AG09309 (cell line): ENCODE measurements around the gene RBL1.

Source experiments
- DNase-seq: peaks from one replicate; pipeline ENCODE4 v3.0.0-alpha.2; 2010; ENCODE audit warnings: low read depth
- H3K4me3 ChIP-seq: 2 replicates; pipeline ENCODE4 v1.5.1; 2011; ENCODE audit warnings: mild to moderate bottlenecking, low read depth, low read length, moderate library complexity; ENCODE audit not compliant: control insufficient read depth
- TF ChIP-seq, protein P1 (sequence below): IDR thresholded peaks from 2 replicates; pipeline ENCODE4 v1.5.1; 2011; ENCODE audit warnings: mild to moderate bottlenecking, low read depth, low read length, inconsistent platforms; ENCODE audit not compliant: insufficient read depth, control insufficient read depth; ENCODE audit errors: missing control alignments

Gene RBL1, protein sequence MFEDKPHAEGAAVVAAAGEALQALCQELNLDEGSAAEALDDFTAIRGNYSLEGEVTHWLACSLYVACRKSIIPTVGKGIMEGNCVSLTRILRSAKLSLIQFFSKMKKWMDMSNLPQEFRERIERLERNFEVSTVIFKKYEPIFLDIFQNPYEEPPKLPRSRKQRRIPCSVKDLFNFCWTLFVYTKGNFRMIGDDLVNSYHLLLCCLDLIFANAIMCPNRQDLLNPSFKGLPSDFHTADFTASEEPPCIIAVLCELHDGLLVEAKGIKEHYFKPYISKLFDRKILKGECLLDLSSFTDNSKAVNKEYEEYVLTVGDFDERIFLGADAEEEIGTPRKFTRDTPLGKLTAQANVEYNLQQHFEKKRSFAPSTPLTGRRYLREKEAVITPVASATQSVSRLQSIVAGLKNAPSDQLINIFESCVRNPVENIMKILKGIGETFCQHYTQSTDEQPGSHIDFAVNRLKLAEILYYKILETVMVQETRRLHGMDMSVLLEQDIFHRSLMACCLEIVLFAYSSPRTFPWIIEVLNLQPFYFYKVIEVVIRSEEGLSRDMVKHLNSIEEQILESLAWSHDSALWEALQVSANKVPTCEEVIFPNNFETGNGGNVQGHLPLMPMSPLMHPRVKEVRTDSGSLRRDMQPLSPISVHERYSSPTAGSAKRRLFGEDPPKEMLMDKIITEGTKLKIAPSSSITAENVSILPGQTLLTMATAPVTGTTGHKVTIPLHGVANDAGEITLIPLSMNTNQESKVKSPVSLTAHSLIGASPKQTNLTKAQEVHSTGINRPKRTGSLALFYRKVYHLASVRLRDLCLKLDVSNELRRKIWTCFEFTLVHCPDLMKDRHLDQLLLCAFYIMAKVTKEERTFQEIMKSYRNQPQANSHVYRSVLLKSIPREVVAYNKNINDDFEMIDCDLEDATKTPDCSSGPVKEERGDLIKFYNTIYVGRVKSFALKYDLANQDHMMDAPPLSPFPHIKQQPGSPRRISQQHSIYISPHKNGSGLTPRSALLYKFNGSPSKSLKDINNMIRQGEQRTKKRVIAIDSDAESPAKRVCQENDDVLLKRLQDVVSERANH

GRCh38 chr20:37095599-37096414 is at the start of gene RBL1:
TSS of gene RBL1 (minus strand) at chr20:37095997. CDS start at chr20:37095928, 69 bp downstream.
- H3K4me3 ChIP-seq: peak within 1 kb of the TSS; percentile 85
- TF ChIP-seq, protein P1, sequence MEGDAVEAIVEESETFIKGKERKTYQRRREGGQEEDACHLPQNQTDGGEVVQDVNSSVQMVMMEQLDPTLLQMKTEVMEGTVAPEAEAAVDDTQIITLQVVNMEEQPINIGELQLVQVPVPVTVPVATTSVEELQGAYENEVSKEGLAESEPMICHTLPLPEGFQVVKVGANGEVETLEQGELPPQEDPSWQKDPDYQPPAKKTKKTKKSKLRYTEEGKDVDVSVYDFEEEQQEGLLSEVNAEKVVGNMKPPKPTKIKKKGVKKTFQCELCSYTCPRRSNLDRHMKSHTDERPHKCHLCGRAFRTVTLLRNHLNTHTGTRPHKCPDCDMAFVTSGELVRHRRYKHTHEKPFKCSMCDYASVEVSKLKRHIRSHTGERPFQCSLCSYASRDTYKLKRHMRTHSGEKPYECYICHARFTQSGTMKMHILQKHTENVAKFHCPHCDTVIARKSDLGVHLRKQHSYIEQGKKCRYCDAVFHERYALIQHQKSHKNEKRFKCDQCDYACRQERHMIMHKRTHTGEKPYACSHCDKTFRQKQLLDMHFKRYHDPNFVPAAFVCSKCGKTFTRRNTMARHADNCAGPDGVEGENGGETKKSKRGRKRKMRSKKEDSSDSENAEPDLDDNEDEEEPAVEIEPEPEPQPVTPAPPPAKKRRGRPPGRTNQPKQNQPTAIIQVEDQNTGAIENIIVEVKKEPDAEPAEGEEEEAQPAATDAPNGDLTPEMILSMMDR: peak; percentile 43
- DNase-seq: peak; percentile 43

GRCh38 chr20:37144856-37145404 is 49.1 kb upstream of the RBL1 start:
- TF ChIP-seq, protein P1: no peak
- H3K4me3 ChIP-seq: no peak overlapping the region
- DNase-seq: no peak

DNA sequence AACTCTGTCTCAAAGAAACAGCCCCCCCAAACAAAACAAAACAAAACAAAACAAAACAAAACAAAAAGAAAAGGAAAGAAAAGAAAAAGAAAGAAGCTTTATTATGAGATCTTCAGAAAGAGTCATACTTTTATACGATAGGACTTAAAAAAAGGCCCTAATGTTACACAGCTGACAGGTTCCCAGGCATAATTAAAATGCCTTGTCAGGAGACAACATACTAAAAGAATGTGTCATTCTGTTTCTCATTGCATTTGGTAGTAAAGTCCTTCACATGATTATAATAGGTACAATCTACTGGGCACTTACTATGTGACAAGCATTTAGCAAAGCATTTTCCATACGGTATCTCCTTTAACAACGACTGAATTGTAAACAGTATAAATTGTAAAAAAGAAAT is 46.9 kb upstream of the RBL1 start:
- no peak overlapping the region for H3K4me3 ChIP-seq
- TF ChIP-seq, protein P1: no peak
- peak; percentile 1 for DNase-seq

GRCh38 chr20:37137547-37137946 is 41.8 kb upstream of the RBL1 start:
- no peak for DNase-seq
- TF ChIP-seq, protein P1: no peak
- no peak overlapping the region for H3K4me3 ChIP-seq

GRCh38 chr20:37133952-37134351 is 38.2 kb upstream of the RBL1 start:
- H3K4me3 ChIP-seq: no peak overlapping the region
- DNase-seq: no peak
- TF ChIP-seq, protein P1: no peak
